Epithelial cell of proximal tubule (primary cell): ENCODE measurements around the gene TRIM41. TPM values are rescaled to one million over a fixed set of nuclear protein-coding genes. Genes with fewer than 3 reads are reported as not detected.
"Not testable (repeated sequence)": the region's sequence is repeated elsewhere in the genome, so short reads cannot be mapped to it uniquely, and the experiment has no call there.

Experiments used
- DNase-seq: peaks from one replicate; pipeline ENCODE4 v3.0.0-alpha.2; 2011; ENCODE audit warnings: low read depth
- H3K4me3 ChIP-seq: 2 replicates; pipeline ENCODE4 v1.5.1; 2011; ENCODE audit warnings: low read depth, mild to moderate bottlenecking, low read length
- CTCF ChIP-seq: conservative IDR thresholded peaks from 2 replicates; pipeline ENCODE4 v1.5.1; 2012; ENCODE audit warnings: low read depth, mild to moderate bottlenecking, low read length
- total RNA-seq: library from RNA; depleted of rRNA; stranded (reverse); fragments of >200 nt; gene quantifications from 2 replicates; pipeline ENCODE4 v1.2.3, GENCODE V29; 2015

Gene TRIM41
- total RNA-seq, 1 donor from 2014 or later, result 12.4 TPM

GRCh38 chr5:181260720-181261319 lies 37.7 kb downstream of the TRIM41 start, which contains the start of gene TRIM52:
Gene TRIM52 (minus strand): TSS chr5:181261143. CDS start chr5:181260813, 330 bp downstream.
- TF ChIP-seq CTCF, result no peak
- H3K4me3 ChIP-seq, result peak within 1 kb of the TSS; percentile 97
- no peak for DNase-seq

- no peak for TF ChIP-seq CTCF
- peak overlapping the region; percentile 97 for H3K4me3 ChIP-seq
- no peak for DNase-seq
Measured at GRCh38 chr5:181261320-181262049, 38.4 kb downstream of the TRIM41 start.

- no peak overlapping the region for H3K4me3 ChIP-seq
- DNase-seq, result no peak
- no peak for TF ChIP-seq CTCF
Measured at GRCh38 chr5:181263633-181264032, 40.6 kb downstream of the TRIM41 start.

GRCh38 chr5:181265092-181265671 lies 42.1 kb downstream of the TRIM41 start:
- no peak for DNase-seq

GRCh38 chr5:181267291-181267904 lies 44.3 kb downstream of the TRIM41 start:
- H3K4me3 ChIP-seq, DNase-seq: not testable (repeated sequence)
- TF ChIP-seq CTCF, result peak; percentile 27

More at GRCh38 chr5:181265092-181265671, 42.1 kb downstream of the TRIM41 start:
- no peak overlapping the region for H3K4me3 ChIP-seq
- TF ChIP-seq CTCF, result no peak

GRCh38 chr5:181267907-181268306 lies 44.8 kb downstream of the TRIM41 start:
- H3K4me3 ChIP-seq, DNase-seq: not testable (repeated sequence)

- H3K4me3 ChIP-seq, result no peak overlapping the region
- TF ChIP-seq CTCF, result no peak
- DNase-seq, result no peak
Measured at GRCh38 chr5:181271081-181271480, 48.0 kb downstream of the TRIM41 start.
